ENCODE measurements around the gene CKM. TPM values are rescaled to one million over a fixed set of nuclear protein-coding genes. Genes with fewer than 3 reads are reported as not detected.

CKM gene
- polyA plus RNA-seq, 4 donors, result 0.09 to 30.5 (median 14.4) TPM

Other genes starting within 250 kb of the CKM start
- 10 to 100 TPM in 1 of 4 donors, 1 to 10 TPM in 3; 4.7 to 10.3 (median 7.6) TPM for gene ZNF296, start 246.4 kb downstream of the CKM start, polyA plus RNA-seq
- gene GEMIN7, start 243.6 kb downstream of the CKM start, polyA plus RNA-seq, result 10 to 100 TPM; 25.3 to 49.7 (median 35.4) TPM
- 10 to 100 TPM; 19.5 to 47.0 (median 31.6) TPM for gene PPP1R37, start 229.7 kb downstream of the CKM start, polyA plus RNA-seq
- under 1 TPM in 2 of 4 donors, not detected in 2; 0.09 to 0.13 TPM for gene NKPD1, start 161.9 kb downstream of the CKM start, polyA plus RNA-seq
- gene TRAPPC6A, start 144.6 kb downstream of the CKM start, polyA plus RNA-seq, result 10 to 100 TPM; 38.4 to 67.6 (median 41.7) TPM
- gene BLOC1S3, start 144.1 kb downstream of the CKM start, polyA plus RNA-seq, result 10 to 100 TPM in 1 of 4 donors, 1 to 10 TPM in 3; 3.6 to 12.8 (median 6.4) TPM
- gene EXOC3L2, start 77.5 kb downstream of the CKM start, polyA plus RNA-seq, result 1 to 10 TPM in 3 of 4 donors, under 1 TPM in 1; 0.22 to 2.7 (median 2.1) TPM
- 10 to 100 TPM in 1 of 4 donors, 1 to 10 TPM in 3; 5.1 to 14.2 (median 7.7) TPM for gene MARK4, start 71.6 kb downstream of the CKM start, polyA plus RNA-seq
- under 1 TPM in 1 of 4 donors, not detected in 3; 0.06 TPM for gene KLC3, start 17.9 kb upstream of the CKM start, polyA plus RNA-seq
- 10 to 100 TPM in 2 of 4 donors, 1 to 10 TPM in 2; 3.4 to 20.3 (median 7.9) TPM for gene ERCC2, start 47.7 kb upstream of the CKM start, polyA plus RNA-seq
- 10 to 100 TPM; 12.7 to 30.5 (median 21.3) TPM for gene PPP1R13L, start 82.2 kb upstream of the CKM start, polyA plus RNA-seq
- 1 to 10 TPM in 2 of 4 donors, under 1 TPM in 2; 0.27 to 4.1 (median 1.9) TPM for gene POLR1G, start 83.8 kb upstream of the CKM start, polyA plus RNA-seq
- 10 to 100 TPM; 30.3 to 55.0 (median 37.5) TPM for gene ERCC1, start 101.0 kb upstream of the CKM start, polyA plus RNA-seq
- gene FOSB, start 145.1 kb upstream of the CKM start, polyA plus RNA-seq, result 10 to 100 TPM in 2 of 4 donors, 1 to 10 TPM in 1, under 1 TPM in 1; 0.89 to 82.1 (median 10.6) TPM
- 1 to 10 TPM; 1.6 to 9.1 (median 2.7) TPM for gene RTN2, start 174.2 kb upstream of the CKM start, polyA plus RNA-seq
- 1 to 10 TPM in 3 of 4 donors, under 1 TPM in 1; 0.65 to 1.9 (median 1.5) TPM for gene PPM1N, start 175.6 kb upstream of the CKM start, polyA plus RNA-seq
- 100 to 1,000 TPM in 2 of 4 donors, 10 to 100 TPM in 2; 50.4 to 132 (median 111) TPM for gene VASP, start 184.6 kb upstream of the CKM start, polyA plus RNA-seq